ENCODE results near the gene MRGPRX4.
"Not testable (repeated sequence)": the region's sequence is repeated elsewhere in the genome, so short reads cannot be mapped to it uniquely, and the experiment has no call there.

MRGPRX4 gene

DNA sequence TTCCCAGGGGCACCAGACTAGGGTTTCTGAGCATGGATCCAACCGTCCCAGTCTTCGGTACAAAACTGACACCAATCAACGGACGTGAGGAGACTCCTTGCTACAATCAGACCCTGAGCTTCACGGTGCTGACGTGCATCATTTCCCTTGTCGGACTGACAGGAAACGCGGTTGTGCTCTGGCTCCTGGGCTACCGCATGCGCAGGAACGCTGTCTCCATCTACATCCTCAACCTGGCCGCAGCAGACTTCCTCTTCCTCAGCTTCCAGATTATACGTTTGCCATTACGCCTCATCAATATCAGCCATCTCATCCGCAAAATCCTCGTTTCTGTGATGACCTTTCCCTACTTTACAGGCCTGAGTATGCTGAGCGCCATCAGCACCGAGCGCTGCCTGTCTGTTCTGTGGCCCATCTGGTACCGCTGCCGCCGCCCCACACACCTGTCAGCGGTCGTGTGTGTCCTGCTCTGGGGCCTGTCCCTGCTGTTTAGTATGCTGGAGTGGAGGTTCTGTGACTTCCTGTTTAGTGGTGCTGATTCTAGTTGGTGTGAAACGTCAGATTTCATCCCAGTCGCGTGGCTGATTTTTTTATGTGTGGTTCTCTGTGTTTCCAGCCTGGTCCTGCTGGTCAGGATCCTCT is 709 bp downstream of the MRGPRX4 start:
- Histone ChIP-seq H3K4me3 (ENCODE audit: low read length) (no peak overlapping the region), H3K27me3 (ENCODE audit: control insufficient read depth, insufficient read depth, low read length) (no peaks in the 10 kb centered on the region), H3K4me1 (ENCODE audit: control insufficient read depth, insufficient read depth, low read length) (no peaks in the 10 kb centered on the region), H3K36me3 (ENCODE audit: control insufficient read depth, insufficient read depth, low read length) (no peaks in the 10 kb centered on the region), H3K9me3 (ENCODE audit: control insufficient read depth, low read length) (no peaks in the 10 kb centered on the region), H3K9ac (ENCODE audit: low read length) (no peak overlapping the region)

DNA sequence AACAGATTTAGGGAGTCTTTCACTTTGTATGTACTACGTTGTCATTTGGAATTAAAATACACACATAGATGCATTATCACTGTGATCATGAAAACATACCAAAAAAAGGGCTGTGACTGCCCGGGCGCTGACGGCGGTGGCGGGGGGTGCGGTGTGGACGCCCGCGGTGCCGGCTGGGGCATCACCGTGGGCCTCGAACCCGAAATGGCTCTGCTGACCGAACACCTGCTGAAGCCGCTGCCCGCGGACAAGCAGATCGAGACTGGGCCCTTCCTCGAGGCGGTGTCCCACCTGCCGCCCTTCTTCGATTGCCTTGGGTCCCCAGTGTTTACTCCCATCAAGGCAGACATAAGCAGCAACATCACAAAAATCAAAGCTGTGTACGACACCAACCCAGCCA is 16.2 kb downstream of the MRGPRX4 start:
- Histone ChIP-seq H3K4me3 (ENCODE audit: low read length) (no peak overlapping the region), H3K36me3 (ENCODE audit: control insufficient read depth, insufficient read depth, low read length) (no peaks in the 10 kb centered on the region), H3K27me3 (ENCODE audit: control insufficient read depth, insufficient read depth, low read length) (no peaks in the 10 kb centered on the region), H3K9ac (ENCODE audit: low read length) (no peak overlapping the region), H3K4me1 (ENCODE audit: control insufficient read depth, insufficient read depth, low read length) (no peaks in the 10 kb centered on the region), H3K9me3 (ENCODE audit: control insufficient read depth, low read length) (no peaks in the 10 kb centered on the region)

DNA sequence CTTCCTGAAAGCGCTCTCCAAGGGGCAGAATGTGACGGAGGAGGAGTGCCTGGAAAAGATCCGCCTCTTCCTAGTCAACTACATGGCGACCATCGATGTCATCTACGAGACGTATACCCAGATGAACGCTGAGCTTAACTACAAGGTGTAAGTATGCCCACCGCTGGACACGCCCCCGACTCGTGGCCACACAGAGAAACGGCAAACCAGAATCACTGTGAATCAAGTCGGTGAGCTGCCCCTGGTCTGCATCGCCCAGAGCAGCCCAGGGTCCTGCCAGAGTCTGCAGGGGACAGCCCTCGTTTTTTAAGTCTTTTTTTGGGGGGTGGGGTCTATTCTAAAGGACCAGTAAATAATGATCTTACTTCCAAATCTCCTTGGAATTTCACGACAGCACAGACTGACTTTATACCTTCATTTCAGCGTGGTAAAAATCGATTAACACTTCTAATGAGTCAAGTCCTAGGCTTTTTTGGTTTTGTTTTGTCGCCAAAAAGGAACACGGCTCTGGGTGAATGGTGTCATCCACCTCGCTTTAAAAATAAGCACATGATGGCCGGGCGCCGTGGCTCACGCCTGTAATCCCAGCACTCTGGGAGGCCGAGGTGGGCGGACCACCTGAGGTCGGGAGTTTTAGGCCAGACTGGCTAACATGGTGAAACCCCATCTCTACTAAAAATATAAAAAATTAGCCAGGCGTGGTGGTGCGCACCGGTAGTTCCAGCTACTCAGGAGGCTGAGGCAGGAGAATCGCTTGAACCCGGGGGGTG is 17.0 kb downstream of the MRGPRX4 start:
- H3K27me3 ChIP-seq (ENCODE audit: control insufficient read depth, insufficient read depth, low read length); H3K4me3 ChIP-seq (ENCODE audit: low read length); H3K9me3 ChIP-seq (ENCODE audit: control insufficient read depth, low read length); H3K36me3 ChIP-seq (ENCODE audit: control insufficient read depth, insufficient read depth, low read length); H3K9ac ChIP-seq (ENCODE audit: low read length); H3K4me1 ChIP-seq (ENCODE audit: control insufficient read depth, insufficient read depth, low read length): not testable (repeated sequence)

DNA sequence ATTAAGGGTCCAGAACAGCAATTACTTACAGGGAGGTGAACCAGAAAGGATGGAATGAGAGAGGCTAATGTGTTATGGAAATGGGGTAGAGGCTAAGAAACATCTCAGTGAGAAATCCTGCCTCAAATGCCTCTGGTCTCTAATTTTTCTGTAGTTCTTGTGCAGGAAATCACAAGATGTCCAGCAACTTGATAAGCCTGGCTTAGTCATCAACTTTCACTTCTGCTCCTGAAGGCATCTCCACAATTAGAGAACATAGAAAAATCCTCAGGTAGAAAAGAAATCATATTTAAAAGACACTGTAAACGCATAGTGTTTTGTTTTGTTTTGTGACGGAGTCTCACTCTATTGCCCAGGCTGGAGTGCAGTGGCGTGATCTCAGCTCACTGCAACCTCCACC is 18.7 kb downstream of the MRGPRX4 start:
- no peaks in the 10 kb centered on the region for H3K27me3 ChIP-seq (ENCODE audit: control insufficient read depth, insufficient read depth, low read length)

DNA sequence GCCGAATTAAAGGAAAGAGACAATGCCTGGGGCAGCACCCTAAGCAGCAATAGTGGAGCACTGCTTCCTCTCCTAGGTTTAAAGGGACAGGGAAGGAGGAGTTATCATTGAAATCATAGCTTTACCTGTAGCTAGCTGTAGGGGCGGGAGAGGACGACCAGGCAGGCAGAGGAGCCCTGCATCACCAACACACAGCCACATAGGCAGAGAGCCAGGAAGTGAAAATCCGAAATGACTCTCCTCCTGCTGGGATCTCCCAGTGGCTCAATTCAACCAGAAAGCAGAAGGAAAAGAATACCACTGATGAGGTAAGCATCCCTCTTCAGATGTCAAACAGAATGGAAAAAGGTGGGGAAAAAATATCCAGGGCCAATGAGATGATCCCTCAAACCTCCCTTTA is 20.4 kb downstream of the MRGPRX4 start:
- Histone ChIP-seq H3K9ac (ENCODE audit: low read length) (no peak overlapping the region), H3K4me3 (ENCODE audit: low read length) (no peak overlapping the region), H3K9me3 (ENCODE audit: control insufficient read depth, low read length) (no peaks in the 10 kb centered on the region), H3K4me1 (ENCODE audit: control insufficient read depth, insufficient read depth, low read length) (no peaks in the 10 kb centered on the region), H3K36me3 (ENCODE audit: control insufficient read depth, insufficient read depth, low read length) (no peaks in the 10 kb centered on the region), H3K27me3 (ENCODE audit: control insufficient read depth, insufficient read depth, low read length) (no peaks in the 10 kb centered on the region)

More for the DNA sequence above, 18.7 kb downstream of the MRGPRX4 start:
- Histone ChIP-seq H3K4me1 (ENCODE audit: control insufficient read depth, insufficient read depth, low read length) (no peaks in the 10 kb centered on the region), H3K4me3 (ENCODE audit: low read length) (no peak overlapping the region), H3K36me3 (ENCODE audit: control insufficient read depth, insufficient read depth, low read length) (no peaks in the 10 kb centered on the region), H3K9me3 (ENCODE audit: control insufficient read depth, low read length) (no peaks in the 10 kb centered on the region), H3K9ac (ENCODE audit: low read length) (no peak overlapping the region)

DNA sequence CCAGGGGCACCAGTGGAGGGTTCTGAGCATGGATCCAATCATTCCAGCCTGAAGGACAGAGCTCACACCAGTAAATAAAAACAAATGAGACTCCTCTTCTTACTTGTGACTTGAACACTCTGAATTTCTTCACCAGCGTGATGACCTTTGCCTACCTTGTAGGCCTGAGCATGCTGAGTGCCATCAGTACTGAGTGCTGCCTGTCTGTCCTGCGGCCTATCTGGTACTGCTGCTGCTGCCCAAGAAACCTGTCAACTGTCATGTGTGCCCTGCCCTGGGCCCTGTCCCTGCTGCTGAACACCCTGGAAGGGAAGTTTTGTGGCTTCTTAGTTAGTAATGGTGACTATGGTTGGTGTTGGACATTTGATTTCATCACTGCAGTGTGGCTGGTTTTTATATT is 23.9 kb downstream of the MRGPRX4 start:
- Histone ChIP-seq H3K9me3 (ENCODE audit: control insufficient read depth, low read length) (no peaks in the 10 kb centered on the region), H3K36me3 (ENCODE audit: control insufficient read depth, insufficient read depth, low read length) (no peaks in the 10 kb centered on the region), H3K4me3 (ENCODE audit: low read length) (no peak overlapping the region), H3K4me1 (ENCODE audit: control insufficient read depth, insufficient read depth, low read length) (no peaks in the 10 kb centered on the region), H3K9ac (ENCODE audit: low read length) (no peak overlapping the region), H3K27me3 (ENCODE audit: control insufficient read depth, insufficient read depth, low read length) (no peaks in the 10 kb centered on the region)

DNA sequence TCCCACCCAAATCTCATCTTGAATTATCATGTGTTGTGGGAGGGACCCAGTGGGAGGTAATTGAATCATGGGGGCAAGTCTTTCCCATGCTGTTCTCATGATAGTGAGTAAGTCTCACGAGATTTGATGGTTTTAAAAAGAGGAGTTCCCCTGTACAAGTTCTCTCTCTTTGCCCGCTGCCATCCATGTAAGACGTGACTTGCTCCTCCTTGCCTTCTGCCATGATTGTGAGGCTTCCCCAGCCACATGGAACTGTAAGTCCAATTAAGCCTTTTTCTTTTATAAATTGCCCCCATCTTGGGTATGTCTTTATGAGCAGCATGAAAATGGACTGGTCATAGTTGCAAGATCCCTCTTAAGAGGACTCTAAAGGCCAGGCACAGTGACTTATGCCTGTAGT is 25.1 kb downstream of the MRGPRX4 start:
- H3K27me3 ChIP-seq (ENCODE audit: control insufficient read depth, insufficient read depth, low read length); H3K36me3 ChIP-seq (ENCODE audit: control insufficient read depth, insufficient read depth, low read length); H3K9me3 ChIP-seq (ENCODE audit: control insufficient read depth, low read length); H3K4me1 ChIP-seq (ENCODE audit: control insufficient read depth, insufficient read depth, low read length); H3K4me3 ChIP-seq (ENCODE audit: low read length); H3K9ac ChIP-seq (ENCODE audit: low read length): not testable (repeated sequence)

DNA sequence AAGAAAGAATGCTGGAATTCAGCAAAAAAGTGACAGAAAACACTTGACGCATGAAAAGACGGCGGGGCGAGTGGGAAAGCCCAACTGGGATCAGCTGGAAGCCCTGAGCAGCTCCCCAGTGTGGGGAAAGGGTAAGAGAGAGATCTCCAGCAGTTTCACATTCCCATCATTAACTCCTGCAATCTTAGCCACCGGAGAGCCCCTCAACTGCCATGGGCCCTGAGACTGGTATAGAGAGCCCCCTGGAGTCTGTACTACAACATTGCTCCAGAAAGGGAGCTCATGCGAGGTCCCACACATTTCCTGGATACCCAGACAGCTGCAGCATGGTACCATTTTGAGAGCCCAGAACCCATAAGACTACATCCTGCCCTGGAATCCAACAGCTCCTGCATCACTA is 31.1 kb downstream of the MRGPRX4 start:
- no peak overlapping the region for H3K9ac ChIP-seq (ENCODE audit: low read length)
- H3K36me3 ChIP-seq (ENCODE audit: control insufficient read depth, insufficient read depth, low read length), result no peaks in the 10 kb centered on the region
- no peaks in the 10 kb centered on the region for H3K4me1 ChIP-seq (ENCODE audit: control insufficient read depth, insufficient read depth, low read length)

DNA sequence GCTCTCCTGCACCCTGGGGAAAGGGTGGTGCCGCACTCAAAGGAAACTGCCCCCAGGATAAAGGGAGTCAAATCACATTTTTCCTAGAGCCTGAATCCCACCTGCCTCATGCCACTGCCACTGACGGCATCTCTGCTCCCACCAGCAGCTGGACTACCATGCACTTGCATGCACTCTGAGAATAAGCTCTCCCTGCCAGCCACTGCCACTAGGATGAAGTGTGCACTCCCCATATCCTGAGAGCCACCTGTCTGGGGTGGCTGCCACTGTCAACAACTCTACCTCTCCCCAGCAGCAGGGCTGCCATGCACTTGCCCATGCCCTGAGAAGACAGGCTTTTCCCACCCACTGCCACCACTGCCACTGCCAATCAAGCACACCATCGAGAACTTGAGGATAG is 31.6 kb downstream of the MRGPRX4 start:
- Histone ChIP-seq H3K36me3 (ENCODE audit: control insufficient read depth, insufficient read depth, low read length) (no peaks in the 10 kb centered on the region), H3K9me3 (ENCODE audit: control insufficient read depth, low read length) (no peaks in the 10 kb centered on the region), H3K9ac (ENCODE audit: low read length) (no peak overlapping the region), H3K4me1 (ENCODE audit: control insufficient read depth, insufficient read depth, low read length) (no peaks in the 10 kb centered on the region), H3K4me3 (ENCODE audit: low read length) (no peak overlapping the region), H3K27me3 (ENCODE audit: control insufficient read depth, insufficient read depth, low read length) (peaks cover 20% of the 10 kb centered on the region)

More for the DNA sequence above, 31.1 kb downstream of the MRGPRX4 start:
- no peak overlapping the region for H3K4me3 ChIP-seq (ENCODE audit: low read length)
- no peaks in the 10 kb centered on the region for H3K9me3 ChIP-seq (ENCODE audit: control insufficient read depth, low read length)
- peaks cover 15% of the 10 kb centered on the region for H3K27me3 ChIP-seq (ENCODE audit: control insufficient read depth, insufficient read depth, low read length)

DNA sequence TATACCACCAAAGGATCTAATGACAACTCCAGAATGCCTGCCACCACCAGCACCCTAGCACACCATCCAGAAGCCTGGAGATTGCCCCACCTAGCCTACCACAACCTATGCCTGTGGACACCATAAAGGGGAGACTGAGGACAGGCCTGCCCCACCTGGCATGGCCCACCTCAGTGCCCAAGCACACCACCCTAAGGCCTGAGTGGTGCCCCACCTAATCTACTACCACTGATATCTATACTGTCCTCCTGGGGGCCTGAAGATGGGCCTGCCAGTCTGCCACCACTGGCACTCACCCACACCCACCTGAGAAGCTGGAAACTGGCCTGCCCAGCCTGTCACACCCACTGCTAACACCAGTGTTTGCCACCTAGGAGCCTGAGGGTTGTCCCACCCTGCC is 32.1 kb downstream of the MRGPRX4 start:
- H3K36me3 ChIP-seq (ENCODE audit: control insufficient read depth, insufficient read depth, low read length), result no peaks in the 10 kb centered on the region
- H3K9me3 ChIP-seq (ENCODE audit: control insufficient read depth, low read length), result no peaks in the 10 kb centered on the region
- H3K27me3 ChIP-seq (ENCODE audit: control insufficient read depth, insufficient read depth, low read length), result peaks cover 22% of the 10 kb centered on the region
- no peak overlapping the region for H3K4me3 ChIP-seq (ENCODE audit: low read length)
- H3K4me1 ChIP-seq (ENCODE audit: control insufficient read depth, insufficient read depth, low read length), result no peaks in the 10 kb centered on the region
- no peak overlapping the region for H3K9ac ChIP-seq (ENCODE audit: low read length)

DNA sequence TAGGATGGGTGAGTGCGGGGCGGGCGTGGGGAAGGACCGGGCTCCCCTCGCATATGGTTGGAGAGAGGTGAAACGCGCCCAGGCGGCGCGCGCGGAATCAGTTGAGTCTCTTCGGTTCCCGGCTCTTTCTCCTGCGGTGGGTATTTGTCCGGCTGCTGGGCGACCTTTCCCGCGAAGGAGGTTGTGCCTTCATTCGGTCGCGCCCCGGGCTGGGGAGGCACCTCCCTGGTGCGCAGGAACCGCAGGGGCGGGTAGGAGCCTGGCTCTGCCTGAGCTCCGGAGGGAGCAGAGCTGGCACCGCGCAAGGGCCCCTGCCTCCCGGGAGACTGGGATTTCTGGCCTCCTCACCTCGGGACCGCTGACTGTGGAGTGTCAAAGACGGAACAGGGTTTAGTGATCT is 36.4 kb downstream of the MRGPRX4 start:
- Histone ChIP-seq H3K4me3 (ENCODE audit: low read length) (no peak overlapping the region), H3K4me1 (ENCODE audit: control insufficient read depth, insufficient read depth, low read length) (no peaks in the 10 kb centered on the region), H3K9ac (ENCODE audit: low read length) (no peak overlapping the region), H3K27me3 (ENCODE audit: control insufficient read depth, insufficient read depth, low read length) (peaks cover 17% of the 10 kb centered on the region), H3K9me3 (ENCODE audit: control insufficient read depth, low read length) (no peaks in the 10 kb centered on the region), H3K36me3 (ENCODE audit: control insufficient read depth, insufficient read depth, low read length) (no peaks in the 10 kb centered on the region)

DNA sequence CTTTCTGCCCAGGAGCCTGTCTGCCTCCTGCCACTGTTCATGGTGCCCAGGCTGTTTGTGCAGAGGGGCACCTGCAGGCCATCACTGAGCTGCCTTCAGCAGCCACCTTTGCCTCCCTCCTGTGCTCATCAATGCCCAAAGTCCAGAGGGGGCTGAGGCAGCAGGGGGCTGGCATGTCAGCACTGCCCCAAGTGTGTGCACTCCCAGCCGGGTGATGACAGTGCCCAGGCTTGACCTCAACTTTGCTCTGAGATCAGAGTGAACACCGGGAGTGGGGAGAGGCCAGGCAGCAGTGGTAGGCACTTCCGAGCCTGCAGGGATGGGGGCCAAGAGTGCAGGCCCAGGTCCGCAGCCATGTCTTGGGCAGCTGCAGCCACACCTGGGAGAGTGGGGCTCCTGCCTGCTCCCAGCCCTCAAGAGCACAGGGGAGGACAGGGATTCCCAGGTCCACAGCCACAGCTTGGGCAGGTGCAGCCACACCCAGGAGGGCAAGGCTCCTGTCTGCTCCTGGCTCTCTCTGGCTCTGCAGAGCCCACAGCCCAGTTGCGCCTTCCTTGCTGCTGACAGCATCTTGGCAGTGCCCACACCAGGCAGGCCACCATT is 48.7 kb downstream of the MRGPRX4 start:
- no peak overlapping the region for H3K9ac ChIP-seq (ENCODE audit: low read length)
- no peaks in the 10 kb centered on the region for H3K9me3 ChIP-seq (ENCODE audit: control insufficient read depth, low read length)
- no peak overlapping the region for H3K4me3 ChIP-seq (ENCODE audit: low read length)
- no peaks in the 10 kb centered on the region for H3K4me1 ChIP-seq (ENCODE audit: control insufficient read depth, insufficient read depth, low read length)
- H3K36me3 ChIP-seq (ENCODE audit: control insufficient read depth, insufficient read depth, low read length), result no peaks in the 10 kb centered on the region
- H3K27me3 ChIP-seq (ENCODE audit: control insufficient read depth, insufficient read depth, low read length), result no peaks in the 10 kb centered on the region
